Stimulated activated CD8-positive, alpha-beta memory T cell treated with anti-CD3 and anti-CD28 coated beads, Interleukin-15, amount 100 ng/mL, for 48 hours (primary cell): Measurements from ENCODE around the gene GPR151.
"Not testable (repeated sequence)": the region's sequence is repeated elsewhere in the genome, so short reads cannot be mapped to it uniquely, and the experiment has no call there.

Source experiments
- DNase-seq, 2 donors: peaks; one replicate each; pipeline ENCODE4 v3.0.0-alpha.2; 2020; ENCODE audit warnings: low read depth in 2 of 2

GPR151 gene

DNA sequence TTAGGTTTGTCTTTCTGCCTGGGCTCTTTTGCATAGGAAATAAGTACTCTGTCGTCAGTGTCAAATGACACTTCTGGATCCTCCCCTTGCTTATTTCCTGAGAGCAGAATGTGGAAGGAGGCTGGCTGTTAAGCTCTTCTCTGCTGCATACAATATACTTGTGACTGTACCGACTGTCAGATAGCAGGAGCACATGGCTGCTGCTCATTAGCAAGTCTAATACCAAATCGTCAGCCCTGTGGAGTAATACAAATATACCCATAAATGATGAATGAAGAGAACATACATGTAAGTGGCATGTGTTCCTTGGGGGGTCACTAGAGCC, at the start of gene GPR151:
GPR151 (minus strand) TSS at position 40 of the 325 bp plus-strand sequence. CDS start 77 bp downstream, outside the sequence.
- no peak for DNase-seq

DNA sequence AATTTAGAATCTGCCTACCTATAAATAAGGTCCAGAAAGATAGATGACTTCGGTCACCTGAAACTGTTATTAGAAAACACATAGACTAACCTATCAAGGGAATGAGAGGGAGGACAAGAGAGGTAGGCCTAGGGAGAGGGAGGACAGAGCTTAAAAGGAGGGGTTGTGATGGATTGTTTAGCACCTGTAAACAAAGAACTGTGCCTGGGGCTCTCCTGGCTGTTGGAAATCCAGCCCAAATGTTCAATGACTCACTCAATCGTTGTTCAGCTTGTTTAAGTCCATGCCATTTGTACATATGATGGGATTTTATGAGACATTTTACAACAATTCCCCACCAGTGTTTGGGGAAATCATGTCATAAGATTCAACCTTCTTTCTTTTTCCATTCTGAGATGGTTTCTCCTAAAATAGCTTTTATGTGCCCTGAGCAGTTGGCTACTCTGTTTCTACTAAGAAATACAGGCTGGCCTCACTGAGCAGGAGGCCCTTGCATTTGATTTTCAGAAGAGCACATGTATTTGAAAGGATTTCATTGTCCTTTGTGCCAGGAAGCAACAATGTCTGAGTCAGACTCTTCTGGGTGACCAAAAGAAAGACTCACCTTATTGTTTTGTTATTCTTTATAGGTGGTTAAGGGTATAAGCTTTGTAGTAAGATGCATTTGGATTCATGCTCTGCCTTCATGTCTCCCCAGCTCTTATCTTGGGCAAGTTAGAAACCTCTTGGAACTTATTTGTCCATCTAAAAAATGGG, 48.2 kb upstream of the GPR151 start:
- DNase-seq: no peak

DNA sequence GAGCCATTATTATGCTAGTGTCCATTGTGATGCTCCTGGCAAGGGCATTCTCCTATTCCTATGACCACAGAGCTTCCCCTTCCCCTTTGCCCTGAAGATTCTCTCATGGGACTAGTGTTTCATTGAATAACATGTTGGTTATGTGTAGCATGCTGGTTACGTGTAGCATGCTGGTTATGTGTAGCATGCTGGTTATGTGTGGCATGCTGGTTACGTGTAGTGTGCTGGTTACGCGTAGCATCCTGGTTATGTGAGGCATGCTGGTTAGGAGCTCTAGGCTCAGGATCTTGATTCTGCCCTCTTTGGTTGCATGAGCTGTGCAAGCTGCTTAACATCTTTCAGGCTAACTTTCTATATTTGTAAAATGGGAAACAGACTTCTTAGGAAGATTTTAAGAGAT, 46.5 kb upstream of the GPR151 start:
- DNase-seq: no peak

DNA sequence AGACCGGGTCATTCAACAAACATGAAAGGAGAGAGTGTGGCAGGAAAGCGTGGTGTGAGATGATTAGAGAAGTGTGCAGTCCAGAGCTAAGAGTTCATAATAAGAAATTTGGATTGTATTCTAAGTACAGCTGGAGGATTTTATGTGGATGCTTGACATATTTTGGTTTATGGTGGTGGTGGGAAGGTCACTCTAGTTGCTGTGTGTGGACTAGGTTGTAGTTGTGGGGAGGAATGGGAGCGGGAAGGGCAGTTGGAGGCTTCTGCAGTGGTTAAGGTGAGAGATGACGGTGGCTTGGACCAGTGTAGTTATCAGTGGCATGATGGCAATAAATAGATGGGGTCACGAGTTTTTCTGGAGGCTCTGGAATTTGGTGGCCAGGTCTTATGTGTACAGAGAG, 45.7 kb upstream of the GPR151 start:
- no peak for DNase-seq

DNA sequence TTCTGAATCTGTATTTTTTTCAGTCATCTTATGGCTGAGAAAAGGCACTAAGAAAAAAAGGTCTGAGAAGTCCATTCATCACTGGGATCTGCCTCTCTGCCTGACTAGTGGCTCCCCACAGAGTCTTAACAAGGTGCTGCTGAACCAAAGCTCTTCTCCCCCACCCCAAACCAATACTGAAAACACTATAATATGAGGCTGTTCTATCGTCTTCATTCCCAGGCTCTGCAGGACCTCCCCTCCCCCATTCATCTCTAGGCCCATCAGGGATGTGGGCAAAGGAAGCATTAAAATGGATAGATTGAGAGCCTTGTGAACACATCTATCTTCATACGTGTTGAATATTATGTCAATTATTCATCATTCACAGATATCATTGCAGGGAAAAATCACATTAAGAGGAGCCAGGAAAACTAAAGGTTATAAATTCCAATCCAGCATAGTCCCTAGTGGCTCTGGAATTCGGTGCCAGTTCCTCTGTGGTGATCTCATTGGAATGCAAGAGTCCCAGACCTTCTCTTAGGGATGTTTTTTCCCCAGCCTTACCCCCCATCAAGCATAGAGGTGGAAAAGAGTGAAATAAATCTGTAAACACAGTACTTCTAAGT, 44.3 kb upstream of the GPR151 start:
- DNase-seq: no peak

DNA sequence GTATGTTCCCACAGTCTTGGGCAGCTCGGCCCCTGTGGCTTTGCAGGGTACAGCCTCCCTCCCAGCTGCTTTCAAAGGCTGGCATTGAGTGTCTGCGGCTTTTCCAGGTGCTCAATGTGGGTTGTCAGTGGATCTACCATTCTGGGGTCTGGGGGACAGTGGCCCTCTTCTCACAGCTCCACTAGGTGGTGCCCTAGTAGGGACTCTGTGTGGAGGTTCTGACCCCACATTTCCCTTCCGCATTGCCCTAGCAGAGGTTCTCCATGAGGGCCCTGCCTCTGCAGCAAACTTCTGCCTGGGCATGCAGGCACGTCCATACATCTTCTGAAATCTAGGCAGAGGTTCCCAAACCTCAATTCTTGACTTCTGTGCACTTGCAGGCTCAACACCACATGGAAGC, 40.9 kb upstream of the GPR151 start:
- not testable (repeated sequence) for DNase-seq

DNA sequence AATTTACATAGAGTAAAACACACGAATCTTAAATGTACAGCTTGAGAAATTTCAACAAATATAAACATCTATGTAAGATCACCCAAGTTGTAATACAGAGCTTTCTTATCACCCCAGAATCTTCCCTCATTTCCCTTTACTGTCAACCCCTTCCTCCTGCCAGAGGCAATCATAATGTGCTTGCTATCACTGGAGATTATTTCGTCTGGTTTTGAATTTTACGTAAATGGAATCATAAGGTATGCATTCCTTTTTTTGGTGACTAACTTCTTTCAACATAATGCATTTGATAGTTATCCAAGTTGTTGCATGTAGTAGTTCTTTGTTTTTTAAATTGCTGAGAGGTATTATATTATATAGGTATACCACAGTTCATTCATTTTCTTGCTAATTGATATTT, 37.5 kb upstream of the GPR151 start:
- no peak for DNase-seq

DNA sequence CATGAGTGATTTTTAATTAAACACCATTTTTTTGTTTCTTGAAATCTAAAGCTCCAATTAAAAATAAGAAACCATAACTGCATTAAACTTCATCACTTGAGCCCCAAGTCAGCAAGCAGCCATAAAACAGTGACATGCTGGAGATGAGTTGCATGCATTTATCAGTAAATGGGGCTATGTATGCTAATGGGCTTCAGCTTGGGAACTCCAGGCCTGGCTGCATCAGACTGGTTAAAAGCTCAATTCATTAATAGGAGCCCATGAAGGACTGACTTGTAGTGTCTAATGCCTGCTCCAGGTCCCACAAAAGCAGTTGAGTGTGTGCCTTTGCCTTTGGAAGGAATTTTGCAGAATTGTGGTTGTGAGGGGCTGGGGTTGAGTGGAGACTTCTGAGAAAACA, 33.6 kb upstream of the GPR151 start:
- no peak for DNase-seq

DNA sequence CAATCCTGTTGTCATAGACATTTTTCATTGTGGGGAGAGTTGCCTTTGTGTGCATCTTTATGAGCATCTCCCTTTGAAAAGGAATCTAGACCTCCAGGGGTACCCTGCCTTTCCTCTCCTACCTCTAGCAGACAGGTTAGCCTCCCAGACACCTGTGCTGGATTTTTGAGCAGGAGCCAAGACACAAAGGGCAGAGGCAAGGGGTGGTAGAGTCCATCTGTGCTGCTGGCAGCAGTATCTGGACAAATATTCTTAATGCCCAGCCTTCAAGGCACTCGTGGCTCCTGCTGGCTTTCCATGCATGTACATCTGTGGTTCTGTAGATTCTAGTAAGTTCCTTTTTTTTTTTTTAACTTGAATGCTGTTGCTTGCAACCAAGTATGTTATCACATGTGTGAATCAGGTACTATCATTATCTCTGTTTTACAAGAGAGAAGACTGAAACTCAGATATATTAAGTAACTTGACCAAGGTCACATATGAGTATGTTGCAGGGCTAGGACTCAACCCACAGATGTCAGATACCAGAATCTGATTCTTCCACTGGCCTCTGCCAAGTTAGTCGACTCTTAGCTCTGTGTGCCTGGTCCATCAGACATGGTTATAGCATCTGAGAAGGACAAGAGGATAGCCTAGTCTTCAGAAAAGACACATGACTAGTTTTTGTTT, 32.9 kb upstream of the GPR151 start:
- DNase-seq: no peak

DNA sequence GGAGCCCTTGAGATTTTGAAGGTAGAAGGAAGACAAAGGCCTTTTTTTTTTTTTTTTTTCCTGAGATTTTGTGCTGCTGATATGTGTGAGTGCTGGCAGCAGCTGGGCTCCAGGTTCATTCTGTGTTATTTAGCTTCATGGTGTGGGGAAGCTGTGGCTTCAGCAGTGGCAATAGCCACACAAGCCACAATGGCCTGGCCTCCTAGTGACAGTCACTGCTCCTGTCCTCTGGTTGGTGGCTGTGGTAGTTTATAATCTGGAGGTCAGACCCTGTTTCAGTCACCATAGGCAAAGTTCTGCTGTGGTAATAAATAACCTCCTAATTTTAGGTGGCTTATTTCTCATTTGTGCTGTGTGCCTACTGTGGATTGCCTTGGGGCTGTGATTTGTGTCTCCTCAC, 28.2 kb upstream of the GPR151 start:
- no peak for DNase-seq

DNA sequence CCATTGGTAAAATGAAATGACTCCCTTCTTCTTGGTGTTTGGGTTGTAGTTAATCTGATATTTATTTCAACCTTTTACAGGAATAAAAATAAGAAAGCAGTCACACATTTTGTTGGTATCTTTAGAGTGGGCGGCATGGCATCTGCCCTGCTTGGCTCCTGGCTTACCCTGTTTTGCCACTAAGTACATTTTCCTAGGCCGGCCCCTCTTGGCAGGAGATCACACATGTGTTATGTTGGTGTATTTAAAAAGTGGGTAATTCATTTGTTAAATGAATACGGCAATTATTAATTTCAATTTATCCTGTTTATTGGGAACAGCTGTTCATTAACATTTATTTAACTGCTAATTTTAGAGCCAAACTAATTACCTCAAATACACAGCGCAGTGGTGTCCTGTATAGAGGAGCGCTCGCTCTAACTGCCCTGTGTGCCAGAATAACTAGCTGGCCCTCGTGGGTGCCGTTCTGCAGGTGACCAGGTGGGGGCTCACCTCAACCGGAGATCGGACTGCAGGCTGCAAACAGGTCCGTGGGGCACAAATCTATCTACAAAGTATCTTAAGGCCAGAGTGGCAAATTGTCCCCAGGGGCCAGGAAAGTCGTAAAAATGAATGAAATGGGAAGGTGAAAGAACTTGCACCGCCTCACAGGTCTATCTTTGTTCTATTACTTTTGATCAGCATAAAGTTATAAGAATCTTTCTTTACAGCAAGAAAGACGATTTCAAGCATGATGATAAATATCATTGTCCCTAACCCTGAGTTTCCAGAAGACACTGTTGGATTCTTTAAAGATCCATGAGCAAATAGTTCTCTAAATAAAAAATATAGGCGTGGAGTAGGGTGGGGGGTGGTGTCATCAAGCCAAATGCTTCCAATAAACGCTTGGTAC, 26.2 kb upstream of the GPR151 start:
- DNase-seq: peak; percentile 39 to 54

DNA sequence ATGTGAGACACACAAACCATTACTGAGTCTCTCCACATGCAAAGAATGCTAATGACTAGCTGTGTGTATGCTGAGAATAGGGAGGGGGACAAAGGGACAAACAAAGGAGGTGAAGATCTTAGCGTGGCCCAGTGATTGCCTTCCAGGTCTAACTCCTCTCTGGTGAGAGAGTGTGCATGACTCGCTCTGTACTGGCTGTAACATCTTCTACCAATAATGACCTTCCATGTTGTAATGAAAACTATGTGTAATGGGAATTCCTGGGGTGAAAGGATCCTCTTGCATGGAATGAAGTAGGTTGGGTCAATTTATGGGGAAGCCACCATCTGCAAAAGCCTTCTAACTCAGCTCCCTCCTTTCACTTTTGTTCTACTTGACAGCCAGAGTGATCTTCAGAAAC, 24.4 kb upstream of the GPR151 start:
- no peak for DNase-seq

DNA sequence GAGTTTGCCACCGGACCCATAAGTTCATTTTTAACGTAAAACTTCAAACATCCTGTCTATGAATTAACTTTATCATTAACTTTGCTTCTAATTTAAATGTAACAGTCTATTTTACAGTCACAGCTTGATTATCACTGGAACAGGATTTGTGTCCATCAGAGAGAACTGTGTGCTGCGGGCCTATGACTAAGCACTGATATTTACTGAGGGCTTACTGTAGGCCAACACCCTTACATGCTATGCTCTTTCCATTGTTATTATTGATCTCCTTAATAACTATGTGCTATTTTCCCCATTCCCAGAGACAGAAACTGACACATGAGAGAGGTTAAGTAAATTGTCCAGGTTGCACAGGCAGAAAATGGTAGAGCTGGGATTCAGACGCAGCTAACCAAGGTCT, 24.0 kb upstream of the GPR151 start:
- no peak for DNase-seq

DNA sequence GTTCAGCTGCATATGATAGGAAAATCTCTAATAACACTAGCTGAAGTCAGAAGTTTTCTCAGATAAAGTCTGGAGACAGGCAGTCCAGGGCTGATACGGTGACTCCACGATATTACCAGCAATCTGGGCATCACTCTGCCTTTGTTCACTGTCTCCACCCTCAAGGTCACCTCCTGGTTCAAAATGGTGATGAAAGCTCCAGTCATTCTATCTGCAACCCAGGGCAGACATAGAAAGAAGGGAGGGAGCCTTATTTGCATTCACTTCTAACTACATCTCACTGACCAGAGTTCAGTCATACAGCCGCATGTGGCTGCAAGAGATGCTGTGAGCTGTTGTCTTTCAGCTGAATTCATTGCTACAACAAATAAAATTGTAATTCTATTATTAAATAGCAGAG, 22.4 kb upstream of the GPR151 start:
- no peak for DNase-seq

DNA sequence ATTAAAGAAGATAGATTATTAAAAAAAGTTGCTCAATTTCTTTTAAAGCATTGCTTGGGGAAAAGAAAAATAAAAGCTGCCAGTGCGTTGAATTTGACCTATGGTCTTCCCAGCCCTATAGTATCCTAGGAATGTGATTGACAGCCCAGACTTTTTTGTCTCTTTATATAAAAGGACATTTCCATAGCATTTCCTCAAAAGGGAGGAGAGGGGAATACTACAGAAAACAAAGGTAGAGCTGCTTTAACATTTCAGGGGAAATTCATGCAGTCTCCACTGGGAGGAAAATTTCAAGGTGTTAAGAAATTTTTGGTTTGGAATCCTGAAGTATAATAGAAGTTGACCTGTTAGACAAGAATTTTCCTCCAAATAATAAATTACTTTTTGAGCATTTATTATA, 17.9 kb upstream of the GPR151 start:
- DNase-seq: no peak

DNA sequence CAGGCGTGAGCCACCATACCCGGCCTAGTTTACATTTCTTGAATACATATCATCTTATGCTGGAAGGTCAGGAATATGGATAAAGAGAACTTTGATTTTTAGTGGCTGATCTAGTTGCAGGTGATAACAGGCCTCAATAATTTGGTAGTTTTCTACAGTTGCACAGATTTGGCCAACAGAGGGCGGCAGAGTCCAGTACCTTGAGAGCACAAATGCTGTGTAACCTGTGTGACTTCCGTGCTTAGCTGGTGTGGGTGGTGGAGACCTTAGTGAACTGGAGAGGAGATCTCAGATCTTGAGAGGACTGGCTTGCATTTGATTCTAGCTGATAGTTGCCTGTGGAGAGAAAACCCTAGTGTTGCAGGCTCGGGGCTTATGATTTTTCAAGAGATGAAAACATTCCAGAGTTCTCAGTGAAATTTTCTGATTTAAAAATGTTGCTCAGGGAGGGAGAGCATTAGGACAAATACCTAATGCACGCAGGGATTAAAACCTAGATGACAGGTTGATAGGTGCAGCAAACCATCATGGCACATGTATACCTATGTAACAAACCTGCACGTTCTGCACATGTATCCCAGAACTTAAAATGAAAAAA, 17.4 kb upstream of the GPR151 start:
- peak; percentile 45 to 48 for DNase-seq

DNA sequence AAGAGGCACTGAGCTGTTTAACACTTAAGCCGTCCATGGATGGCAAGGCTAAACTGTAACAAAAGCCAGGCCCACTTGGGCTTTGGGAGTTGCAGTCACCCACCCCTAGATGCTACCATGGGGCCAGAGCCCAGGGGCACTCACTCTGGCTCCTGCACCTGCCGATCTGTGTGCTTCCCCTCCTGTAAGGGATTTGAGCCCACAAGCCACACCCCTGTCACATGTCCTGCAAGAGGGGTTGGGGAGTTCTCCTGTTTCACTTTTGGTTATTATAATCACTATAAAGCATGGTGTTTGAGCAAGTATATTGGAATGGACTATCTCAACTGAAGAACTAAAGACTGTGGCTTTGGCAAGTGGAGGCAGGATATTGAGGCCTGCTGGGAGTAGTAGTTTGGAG, 14.0 kb upstream of the GPR151 start:
- no peak for DNase-seq

DNA sequence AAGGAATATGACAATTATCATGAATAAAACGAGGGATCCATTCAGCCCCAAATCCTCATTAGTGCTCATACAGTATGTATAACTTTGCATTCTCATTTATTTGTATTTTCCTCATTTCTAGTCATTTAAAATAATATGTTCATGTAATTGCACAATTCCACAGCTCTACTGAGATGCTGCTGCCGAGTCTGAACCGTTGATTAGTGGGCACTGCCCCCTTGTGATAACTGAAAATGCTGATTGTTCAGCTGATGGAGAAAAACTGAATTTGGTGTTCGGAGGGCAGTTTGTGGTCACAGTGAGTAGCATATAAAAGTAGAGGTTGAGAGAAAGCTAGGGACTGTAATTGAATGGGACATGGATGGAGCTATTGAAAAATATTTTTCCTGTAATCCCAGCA, 12.2 kb upstream of the GPR151 start:
- DNase-seq: no peak

DNA sequence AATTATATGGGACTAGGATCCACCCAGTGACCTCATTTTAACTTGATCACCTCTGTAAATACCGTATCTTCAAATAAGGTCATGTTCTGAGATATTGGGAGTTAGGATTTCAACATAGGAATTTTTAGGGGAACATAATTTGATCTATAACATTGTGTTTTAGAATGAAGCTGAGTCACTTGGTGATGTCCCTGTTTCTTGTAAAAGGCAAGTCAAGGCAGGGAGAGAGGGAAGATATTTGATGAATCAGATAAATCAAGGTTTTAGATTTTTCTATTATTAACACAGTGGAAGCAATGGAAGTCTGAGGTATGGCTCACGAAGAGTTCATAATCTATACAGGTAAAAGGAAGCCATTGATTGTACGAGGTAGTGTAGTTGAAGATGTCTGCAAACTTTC, 11.8 kb upstream of the GPR151 start:
- DNase-seq: no peak

DNA sequence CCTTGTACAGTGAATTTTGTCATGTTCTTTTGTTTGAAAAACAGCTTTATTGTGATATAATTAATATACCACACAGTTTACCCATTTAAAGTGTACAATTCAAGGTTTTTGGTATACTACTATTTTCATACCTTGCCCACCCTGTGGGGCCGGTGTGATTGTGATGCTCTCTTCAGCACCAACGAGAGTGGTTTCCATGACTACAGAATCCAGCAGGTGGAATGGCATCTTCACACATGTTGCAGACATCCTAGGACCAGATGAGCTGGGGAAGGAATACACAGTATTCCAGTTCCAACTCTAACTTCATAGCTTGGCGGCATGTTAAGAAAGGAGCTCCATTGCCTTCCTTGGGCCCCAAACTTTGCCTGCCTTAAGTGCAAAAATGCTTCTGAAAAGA, 7.7 kb upstream of the GPR151 start:
- DNase-seq: no peak

DNA sequence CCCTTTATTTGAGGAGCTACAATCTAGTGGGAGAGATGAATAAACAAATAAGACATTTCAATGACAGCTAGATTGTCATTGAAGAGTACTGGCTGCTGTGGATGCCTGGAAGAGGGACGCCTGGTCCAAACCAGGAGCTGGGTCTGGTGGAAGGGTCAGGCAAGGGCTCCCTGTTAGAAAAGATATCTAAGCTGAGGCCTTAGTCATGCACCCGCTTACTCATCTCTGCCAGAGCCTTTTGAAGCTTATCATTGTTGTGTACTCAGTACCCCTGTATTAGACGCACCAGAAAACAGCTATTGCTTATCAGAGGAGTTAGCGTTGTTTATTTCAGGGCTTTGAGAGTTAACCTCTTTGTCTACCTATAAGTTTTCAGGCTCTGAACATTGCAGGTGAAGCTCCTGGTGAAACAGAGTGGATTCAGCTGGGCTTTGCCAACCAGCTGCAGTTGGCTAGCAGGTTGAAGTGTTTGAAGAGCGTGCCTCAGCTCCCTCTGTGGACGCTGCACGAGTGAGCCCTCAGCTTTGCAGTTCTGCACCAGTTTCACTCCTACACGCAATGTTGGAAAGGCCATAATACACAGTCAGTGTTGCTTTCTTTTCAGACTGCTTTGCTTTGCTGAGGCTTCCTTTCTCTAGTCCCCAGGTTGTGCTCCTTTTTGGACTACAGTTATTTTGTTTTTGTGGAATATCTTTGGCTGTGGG, 5.6 kb upstream of the GPR151 start:
- DNase-seq: no peak
